Smooth muscle cell of the brain vasculature (primary cell): ENCODE results near the gene ZNF511.
"Not testable (repeated sequence)": the region's sequence is repeated elsewhere in the genome, so short reads cannot be mapped to it uniquely, and the experiment has no call there.

Experiments
- DNase-seq: peaks from one replicate; pipeline ENCODE4 v3.0.0-alpha.2; 2012; ENCODE audit warnings: low read depth, low spot score

ZNF511 gene

GRCh38 chr10:133308421-133309099, at the start of gene ZNF511, which contains the start of gene TUBGCP2:
TSS of gene ZNF511 (plus strand) at chr10:133308914. CDS start at chr10:133308944, 30 bp downstream.
TSS of gene TUBGCP2 (minus strand) at chr10:133308872. CDS start at chr10:133302941, 5,931 bp downstream.
- DNase-seq, result peak; percentile 51

- no peak for DNase-seq
Measured at GRCh38 chr10:133259602-133259989, 49.1 kb upstream of the ZNF511 start.

- DNase-seq, result no peak
Measured at GRCh38 chr10:133260895-133261725, 47.6 kb upstream of the ZNF511 start.

GRCh38 chr10:133261726-133262325, 46.9 kb upstream of the ZNF511 start:
- no peak for DNase-seq

GRCh38 chr10:133262696-133263095, 46.0 kb upstream of the ZNF511 start:
- no peak for DNase-seq

GRCh38 chr10:133263674-133264073, 45.0 kb upstream of the ZNF511 start:
- no peak for DNase-seq

- no peak for DNase-seq
Measured at GRCh38 chr10:133264461-133264860, 44.3 kb upstream of the ZNF511 start.

- DNase-seq, result not testable (repeated sequence)
Measured at GRCh38 chr10:133265052-133265451, 43.7 kb upstream of the ZNF511 start.

GRCh38 chr10:133266056-133266795, 42.5 kb upstream of the ZNF511 start:
- no peak for DNase-seq

GRCh38 chr10:133267293-133267692, 41.4 kb upstream of the ZNF511 start:
- DNase-seq, result no peak

- DNase-seq, result no peak
Measured at GRCh38 chr10:133267829-133268228, 40.9 kb upstream of the ZNF511 start.

- no peak for DNase-seq
Measured at GRCh38 chr10:133268532-133268931, 40.2 kb upstream of the ZNF511 start.

- DNase-seq, result no peak
Measured at GRCh38 chr10:133269367-133269766, 39.3 kb upstream of the ZNF511 start.

- no peak for DNase-seq
Measured at GRCh38 chr10:133270204-133270603, 38.5 kb upstream of the ZNF511 start.

GRCh38 chr10:133270773-133271297, 37.9 kb upstream of the ZNF511 start:
- no peak for DNase-seq

- no peak for DNase-seq
Measured at GRCh38 chr10:133271521-133272300, 37.0 kb upstream of the ZNF511 start.

- no peak for DNase-seq
Measured at GRCh38 chr10:133272301-133272963, 36.3 kb upstream of the ZNF511 start.

GRCh38 chr10:133272964-133273420, 35.7 kb upstream of the ZNF511 start:
- no peak for DNase-seq

GRCh38 chr10:133273534-133274143, 35.1 kb upstream of the ZNF511 start:
- no peak for DNase-seq
